Retinal pigment epithelial cell (primary cell): ENCODE measurements around the gene HSD17B12.
"Not testable (repeated sequence)": the region's sequence is repeated elsewhere in the genome, so short reads cannot be mapped to it uniquely, and the experiment has no call there.

Experiments used
- DNase-seq: peaks from one replicate; pipeline ENCODE4 v3.0.0-alpha.2; 2010; ENCODE audit warnings: low read depth
- H3K4me3 ChIP-seq: 2 replicates; pipeline ENCODE4 v1.5.1; 2011; ENCODE audit warnings: mild to moderate bottlenecking, low read length, control low read depth, moderate library complexity
- CTCF ChIP-seq: conservative IDR thresholded peaks from 2 replicates; pipeline ENCODE4 v1.5.1; 2011; ENCODE audit warnings: low read depth, low read length, control low read depth, inconsistent platforms

Gene HSD17B12

GRCh38 chr11:43664295-43664694 is 16.2 kb upstream of the HSD17B12 start:
- no peak for TF ChIP-seq CTCF
- DNase-seq = no peak
- no peak overlapping the region for H3K4me3 ChIP-seq

- H3K4me3 ChIP-seq, DNase-seq: not testable (repeated sequence)
Measured at GRCh38 chr11:43671284-43671683, 9.3 kb upstream of the HSD17B12 start.

GRCh38 chr11:43674560-43674959 is 6.0 kb upstream of the HSD17B12 start:
- no peak for TF ChIP-seq CTCF
- DNase-seq = no peak
- H3K4me3 ChIP-seq = no peak overlapping the region

GRCh38 chr11:43676933-43677332 is 3.6 kb upstream of the HSD17B12 start:
- TF ChIP-seq CTCF = no peak

GRCh38 chr11:43681401-43681942 is 934 bp downstream of the HSD17B12 start:
- TF ChIP-seq CTCF = no peak
- peak overlapping the region; percentile 90 for H3K4me3 ChIP-seq
- DNase-seq = no peak

More at GRCh38 chr11:43676933-43677332, 3.6 kb upstream of the HSD17B12 start:
- no peak overlapping the region for H3K4me3 ChIP-seq
- no peak for DNase-seq

- not testable (repeated sequence) for DNase-seq
- peak overlapping the region; percentile 90 for H3K4me3 ChIP-seq
Measured at GRCh38 chr11:43682081-43682480, 1.5 kb downstream of the HSD17B12 start.

GRCh38 chr11:43685440-43685839 is 4.9 kb downstream of the HSD17B12 start:
- DNase-seq = no peak
- TF ChIP-seq CTCF = no peak
- H3K4me3 ChIP-seq = no peak overlapping the region

GRCh38 chr11:43686207-43686606 is 5.7 kb downstream of the HSD17B12 start:
- DNase-seq = no peak
- TF ChIP-seq CTCF = no peak
- no peak overlapping the region for H3K4me3 ChIP-seq
